Nasal cavity respiratory epithelium epithelial cell of viscerocranial mucosa (primary cell): ENCODE measurements around the gene LIMS4. TPM values are rescaled to one million over a fixed set of nuclear protein-coding genes. Genes with fewer than 3 reads are reported as not detected.

Source experiments
- total RNA-seq: library from RNA; depleted of rRNA; stranded (reverse); fragments of >200 nt; gene quantifications from 2 replicates; pipeline ENCODE4 v1.2.3, GENCODE V29; 2014

Gene LIMS4, protein sequence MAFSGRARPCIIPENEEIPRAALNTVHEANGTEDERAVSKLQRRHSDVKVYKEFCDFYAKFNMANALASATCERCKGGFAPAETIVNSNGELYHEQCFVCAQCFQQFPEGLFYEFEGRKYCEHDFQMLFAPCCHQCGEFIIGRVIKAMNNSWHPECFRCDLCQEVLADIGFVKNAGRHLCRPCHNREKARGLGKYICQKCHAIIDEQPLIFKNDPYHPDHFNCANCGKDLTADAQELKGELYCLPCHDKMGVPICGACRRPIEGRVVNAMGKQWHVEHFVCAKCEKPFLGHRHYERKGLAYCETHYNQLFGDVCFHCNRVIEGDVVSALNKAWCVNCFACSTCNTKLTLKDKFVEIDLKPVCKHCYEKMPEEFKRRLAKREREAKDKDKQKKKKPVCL
- 1.1 TPM in 1 of 2 replicates, not detected in the other for total RNA-seq

DNA sequence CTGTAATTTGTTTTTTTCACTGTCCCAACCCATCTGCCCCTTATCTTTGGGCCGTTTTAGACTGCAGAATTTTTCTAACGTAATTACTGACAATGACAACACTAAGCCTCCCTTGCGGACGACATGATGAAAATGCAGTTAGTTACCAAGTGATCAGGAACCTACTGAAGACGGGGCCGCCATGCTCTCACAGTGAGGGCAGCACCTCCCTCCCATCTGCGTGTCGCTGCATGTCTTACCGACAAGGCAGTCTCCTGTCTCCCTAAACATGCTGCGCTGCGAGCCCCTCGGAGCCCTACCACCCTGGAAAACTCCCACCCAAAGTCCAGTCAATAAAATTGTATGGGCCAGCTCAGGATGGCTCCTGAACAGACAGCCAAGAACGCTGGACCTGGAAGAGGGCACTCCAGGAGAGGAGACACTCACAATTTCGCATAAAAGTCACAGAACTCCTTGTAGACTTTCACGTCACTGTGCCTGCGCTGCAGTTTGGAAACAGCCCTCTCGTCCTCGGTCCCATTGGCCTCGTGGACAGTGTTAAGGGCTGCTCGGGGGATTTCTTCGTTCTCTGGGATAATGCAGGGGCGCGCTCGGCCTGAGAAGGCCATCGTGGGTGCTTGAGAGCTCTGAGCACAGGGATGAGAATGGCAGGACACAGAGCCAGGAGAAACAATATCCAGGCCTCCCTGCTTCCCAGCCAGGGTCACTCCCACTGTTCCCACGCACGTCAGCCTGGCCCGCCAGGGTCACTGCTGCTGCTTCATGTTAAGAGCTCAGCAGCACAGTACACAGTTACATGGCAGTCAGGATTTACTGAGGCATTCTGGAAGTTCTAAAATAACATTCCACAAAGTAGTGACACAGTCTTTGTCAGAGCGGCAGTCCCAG is at the start of gene LIMS4:
TSS of gene LIMS4 (minus strand) at position 646 of the 888 bp plus-strand sequence. CDS start at position 608, 38 bp downstream.

Other genes starting within 250 kb of the LIMS4 start
- gene RGPD6, start 104.4 kb upstream of the LIMS4 start, total RNA-seq, result 45.8 and 49.1 TPM in 2 replicates
- gene BUB1, start 205.2 kb upstream of the LIMS4 start, total RNA-seq, result 0.71 and 1.4 TPM in 2 replicates